SU-DHL-6 (cell line): Measurements from ENCODE around the gene RNASEH2C.
A peak's percentile ranks its signal among the peaks of the same experiment; 100 is the strongest.

Source experiments
- H2AFZ ChIP-seq: fragments of 200-600 bp; sonication (generic); 2 replicates; pipeline ENCODE4 v1.6.1; 2014; ENCODE audit warnings: low read depth, mild to moderate bottlenecking, moderate library complexity, mixed read lengths, antibody characterized with exemption, low read length; ENCODE audit not compliant: severe bottlenecking
- H3F3A ChIP-seq: fragments of 200-600 bp; shearing (Covaris generic); 2 replicates; pipeline ENCODE4 v1.6.0; 2016; ENCODE audit warnings: antibody characterized with exemption, mild to moderate bottlenecking; ENCODE audit not compliant: insufficient read depth
- H3K27ac ChIP-seq: fragments of 200-600 bp; sonication (generic); 2 replicates; pipeline ENCODE4 v1.5.1; 2016; ENCODE audit warnings: low read depth, mild to moderate bottlenecking, low read length, moderate library complexity, mixed read lengths
- H3K27me3 ChIP-seq: fragments of 200-600 bp; sonication (generic), shearing (Covaris generic); 2 replicates; pipeline ENCODE4 v1.6.0; 2014; ENCODE audit warnings: mild to moderate bottlenecking, low read length
- H3K36me3 ChIP-seq: fragments of 200-600 bp; sonication (generic); 2 replicates; pipeline ENCODE4 v1.6.1; 2014; ENCODE audit warnings: mild to moderate bottlenecking, low read length, mixed read lengths
- H3K4me2 ChIP-seq: fragments of 300-600, 200-600 bp; shearing (Covaris generic), sonication (generic); 2 replicates; pipeline ENCODE4 v1.6.0; 2014; ENCODE audit warnings: low read length, low read depth, mild to moderate bottlenecking; ENCODE audit not compliant: poor library complexity, severe bottlenecking
- H3K4me3 ChIP-seq: fragments of 200-600 bp; sonication (generic); 2 replicates; pipeline ENCODE4 v1.5.1; 2014; ENCODE audit warnings: antibody characterized with exemption, low read length, mild to moderate bottlenecking, mixed read lengths; ENCODE audit not compliant: insufficient read depth, poor library complexity, severe bottlenecking
- H3K79me2 ChIP-seq: fragments of 200-600 bp; sonication (generic); 2 replicates; pipeline ENCODE4 v1.6.1; 2014; ENCODE audit warnings: mild to moderate bottlenecking, low read length, moderate library complexity; ENCODE audit not compliant: insufficient read depth
- H3K9ac ChIP-seq: fragments of 200-600 bp; sonication (generic); 2 replicates; pipeline ENCODE4 v1.7.0; 2014; ENCODE audit warnings: mild to moderate bottlenecking, low read length
- H3K9me2 ChIP-seq: fragments of 200-600 bp; sonication (generic); replicated peaks from 2 replicates; pipeline ENCODE4 v1.6.1; 2014; ENCODE audit warnings: low read length; ENCODE audit not compliant: insufficient read depth
- H3K9me3 ChIP-seq: fragments of 200-600 bp; sonication (generic); 2 replicates; pipeline ENCODE4 v1.6.1; 2014; ENCODE audit warnings: low read length, mixed read lengths; ENCODE audit not compliant: insufficient read depth
- H4K20me1 ChIP-seq: fragments of 200-600 bp; sonication (generic); 2 replicates; pipeline ENCODE4 v1.6.1; 2014; ENCODE audit warnings: low read depth, mild to moderate bottlenecking, antibody characterized with exemption, low read length, moderate library complexity, mixed read lengths
- CTCF ChIP-seq: fragments of 200-600 bp; sonication (generic); IDR thresholded peaks from one replicate; pipeline ENCODE4 v1.5.1; 2017; ENCODE audit warnings: antibody characterized with exemption, mild to moderate bottlenecking, low read length, moderate library complexity; ENCODE audit not compliant: insufficient read depth, poor library complexity, severe bottlenecking
- EZH2phosphoT487 ChIP-seq: fragments of 200-600 bp; sonication (generic), shearing (Covaris generic); conservative IDR thresholded peaks from 2 replicates; pipeline ENCODE4 v1.6.1; 2018; ENCODE audit warnings: mild to moderate bottlenecking, antibody characterized with exemption, low read length, moderate library complexity, mixed read lengths

The RNASEH2C gene

GRCh38 chr11:65713212-65713969, 7.2 kb downstream of the RNASEH2C start:
- no peak overlapping the region for H2AFZ ChIP-seq
- H3K27me3 ChIP-seq: no peaks in the 10 kb centered on the region
- no peaks in the 10 kb centered on the region for H4K20me1 ChIP-seq
- H3K4me2 ChIP-seq: peak overlapping the region; percentile 58
- peaks cover 6% of the 10 kb centered on the region; the same call in 1 of the 2 replicates for H3K36me3 ChIP-seq
- TF ChIP-seq CTCF (no peak), EZH2phosphoT487 (no peak)
- H3K27ac ChIP-seq: no peak overlapping the region
- peaks cover 13% of the 10 kb centered on the region; the same call in 1 of the 2 replicates for H3K79me2 ChIP-seq
- H3F3A ChIP-seq: peaks cover 15% of the 10 kb centered on the region
- 0 out of 2 replicates have a peak overlapping the region, but pooled peaks have one; percentile 76 for H3K9ac ChIP-seq
- H3K9me2 ChIP-seq: no peaks in the 10 kb centered on the region
- H3K9me3 ChIP-seq: no peaks in the 10 kb centered on the region
- no peak overlapping the region for H3K4me3 ChIP-seq

GRCh38 chr11:65712633-65713076, 7.9 kb downstream of the RNASEH2C start:
- no peaks in the 10 kb centered on the region for H3K9me2 ChIP-seq
- H3K9me3 ChIP-seq: no peaks in the 10 kb centered on the region
- peaks cover 6% of the 10 kb centered on the region; the same call in 1 of the 2 replicates for H3K36me3 ChIP-seq
- H3K27ac ChIP-seq: peak overlapping the region; percentile 83
- no peak for TF ChIP-seq CTCF
- no peak for TF ChIP-seq EZH2phosphoT487
- no peaks in the 10 kb centered on the region for H4K20me1 ChIP-seq
- H3K79me2 ChIP-seq: peaks cover 11% of the 10 kb centered on the region; the same call in 1 of the 2 replicates
- H3K4me2 ChIP-seq: peak overlapping the region; percentile 58
- H3K4me3 ChIP-seq: peak overlapping the region; percentile 74
- peak overlapping the region; percentile 89 for H2AFZ ChIP-seq
- H3F3A ChIP-seq: peaks cover 15% of the 10 kb centered on the region
- no peaks in the 10 kb centered on the region for H3K27me3 ChIP-seq
- peak overlapping the region; percentile 76 for H3K9ac ChIP-seq

GRCh38 chr11:65711785-65712632, 8.6 kb downstream of the RNASEH2C start, which contains the start of gene KAT5:
KAT5 (plus strand) TSS chr11:65712252; CDS start chr11:65712268, 16 bp downstream.
- Histone ChIP-seq H3F3A (peaks cover 10% of the 10 kb centered on the region), H3K79me2 (peaks cover 6% of the 10 kb centered on the region; the same call in 1 of the 2 replicates), H3K4me3 (peak within 1 kb of the TSS; percentile 74), H3K27me3 (no peaks in the 10 kb centered on the region), H3K4me2 (peak within 1 kb of the TSS; percentile 58), H3K9ac (peak within 1 kb of the TSS; percentile 76), H4K20me1 (no peaks in the 10 kb centered on the region), H3K27ac (peak within 1 kb of the TSS; percentile 83), H3K9me2 (no peaks in the 10 kb centered on the region), H2AFZ (peak within 1 kb of the TSS; percentile 89), H3K9me3 (no peaks in the 10 kb centered on the region), H3K36me3 (peaks cover 6% of the 10 kb centered on the region; the same call in 1 of the 2 replicates)
- TF ChIP-seq EZH2phosphoT487 (no peak), CTCF (peak; percentile 86)
